ENCODE measurements around the gene PLCB2. TPM values are rescaled to one million over a fixed set of nuclear protein-coding genes. Genes with fewer than 3 reads are reported as not detected.

The PLCB2 gene
- polyA plus RNA-seq, 1 donor (not counting 4 experiments of a cell fraction or from before 2014, with no cell fraction given): 0.73 TPM

DNA sequence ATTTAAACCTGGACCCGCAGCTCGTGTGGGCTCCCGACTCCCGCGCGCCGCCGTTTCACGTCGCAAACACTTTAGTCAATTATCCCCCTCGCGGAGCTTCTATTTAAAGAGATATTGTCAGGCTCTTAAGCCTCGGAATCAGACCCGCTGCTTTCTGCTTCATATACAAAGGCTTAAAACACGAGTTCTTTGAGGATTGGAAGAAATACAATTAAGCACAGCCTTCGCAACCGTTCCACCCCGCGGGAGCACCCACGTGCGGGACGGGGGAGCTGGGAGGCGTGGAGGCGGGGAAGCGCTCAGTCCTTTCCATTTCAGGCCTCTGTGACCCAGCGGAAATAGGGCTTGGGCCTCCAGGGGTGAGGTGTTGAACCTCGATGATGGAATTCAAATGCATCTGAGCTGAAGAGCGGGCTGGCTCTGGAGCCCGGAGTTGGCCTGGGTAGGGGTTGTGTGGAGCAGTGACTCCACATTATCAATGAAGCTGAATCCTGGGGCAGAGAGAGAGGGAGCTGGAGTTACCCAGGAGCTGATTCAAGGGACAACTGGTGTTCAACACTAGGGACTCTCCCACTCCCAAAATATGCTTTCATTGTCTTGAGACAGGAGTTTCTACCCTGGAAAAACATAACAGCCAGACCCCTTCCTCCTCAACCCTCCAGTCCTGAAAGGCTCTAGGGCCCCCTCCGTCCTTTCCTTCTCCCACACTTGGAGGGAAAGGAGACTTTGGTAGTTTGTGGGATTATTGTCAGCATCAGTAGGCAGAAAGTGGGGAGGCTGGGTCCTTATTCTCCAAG, 27.3 kb downstream of the PLCB2 start:
- H3K4me3 ChIP-seq (ENCODE audit: control insufficient read depth in 2 of 3, extremely low read depth in 1 of 3, insufficient read depth in 2 of 3, low read depth in 1 of 3, low read length in 3 of 3): no peak overlapping the region
- H3K79me2 ChIP-seq (ENCODE audit: control insufficient read depth, insufficient read depth, low read length): no peaks in the 10 kb centered on the region
- dilution Hi-C loops (cut with MboI; ENCODE audit: extremely low pct_ligation_motif_present, low sequenced_read_pairs): no loop called here
- peaks cover 7% of the 10 kb centered on the region for H3K4me1 ChIP-seq (ENCODE audit: control insufficient read depth, extremely low read depth, insufficient read depth, low read length)
- H3K9me3 ChIP-seq (ENCODE audit: control insufficient read depth, low read depth, low read length): no peaks in the 10 kb centered on the region
- H4K20me1 ChIP-seq (ENCODE audit: control insufficient read depth, extremely low read depth, insufficient read depth, low read length): peaks cover 2% of the 10 kb centered on the region
- DNase-seq (ENCODE audit: low read depth, low spot score): no peak
- no peak overlapping the region for H3K4me2 ChIP-seq (ENCODE audit: control insufficient read depth, extremely low read depth, insufficient read depth, low read depth, low read length)
- H3K9ac ChIP-seq (ENCODE audit: control insufficient read depth, extremely low read depth, insufficient read depth, low read length): no peak overlapping the region
- H2AFZ ChIP-seq (ENCODE audit: control insufficient read depth, low read length): no peak overlapping the region
- TF ChIP-seq, protein P1, sequence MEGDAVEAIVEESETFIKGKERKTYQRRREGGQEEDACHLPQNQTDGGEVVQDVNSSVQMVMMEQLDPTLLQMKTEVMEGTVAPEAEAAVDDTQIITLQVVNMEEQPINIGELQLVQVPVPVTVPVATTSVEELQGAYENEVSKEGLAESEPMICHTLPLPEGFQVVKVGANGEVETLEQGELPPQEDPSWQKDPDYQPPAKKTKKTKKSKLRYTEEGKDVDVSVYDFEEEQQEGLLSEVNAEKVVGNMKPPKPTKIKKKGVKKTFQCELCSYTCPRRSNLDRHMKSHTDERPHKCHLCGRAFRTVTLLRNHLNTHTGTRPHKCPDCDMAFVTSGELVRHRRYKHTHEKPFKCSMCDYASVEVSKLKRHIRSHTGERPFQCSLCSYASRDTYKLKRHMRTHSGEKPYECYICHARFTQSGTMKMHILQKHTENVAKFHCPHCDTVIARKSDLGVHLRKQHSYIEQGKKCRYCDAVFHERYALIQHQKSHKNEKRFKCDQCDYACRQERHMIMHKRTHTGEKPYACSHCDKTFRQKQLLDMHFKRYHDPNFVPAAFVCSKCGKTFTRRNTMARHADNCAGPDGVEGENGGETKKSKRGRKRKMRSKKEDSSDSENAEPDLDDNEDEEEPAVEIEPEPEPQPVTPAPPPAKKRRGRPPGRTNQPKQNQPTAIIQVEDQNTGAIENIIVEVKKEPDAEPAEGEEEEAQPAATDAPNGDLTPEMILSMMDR (optimal IDR thresholded peaks at IDR 0.05 in 1 of 3, IDR thresholded peaks at IDR 0.05 in 1 of 3, conservative IDR thresholded peaks at IDR 0.05 in 1 of 3; ENCODE audit: extremely low read depth in 1 of 3, insufficient read depth in 2 of 3, low read length in 3 of 3): no peak
- no peak for TF ChIP-seq EZH2 (IDR thresholded peaks at IDR 0.05; ENCODE audit: low read length)
- no peak overlapping the region for H3K27ac ChIP-seq (ENCODE audit: control insufficient read depth, insufficient read depth, low read length)
- peaks cover 45% of the 10 kb centered on the region for H3K27me3 ChIP-seq (ENCODE audit: control insufficient read depth, extremely low read depth, insufficient read depth, low read length)
- no peaks in the 10 kb centered on the region for H3K9me1 ChIP-seq (ENCODE audit: control insufficient read depth, extremely low read depth, insufficient read depth, low read length)
- peaks cover 7 to 12% of the 10 kb centered on the region in 2 experiments for H3K36me3 ChIP-seq (ENCODE audit: control insufficient read depth in 2 of 2, extremely low read depth in 1 of 2, insufficient read depth in 2 of 2, low read length in 2 of 2)
- no peak for FAIRE-seq

DNA sequence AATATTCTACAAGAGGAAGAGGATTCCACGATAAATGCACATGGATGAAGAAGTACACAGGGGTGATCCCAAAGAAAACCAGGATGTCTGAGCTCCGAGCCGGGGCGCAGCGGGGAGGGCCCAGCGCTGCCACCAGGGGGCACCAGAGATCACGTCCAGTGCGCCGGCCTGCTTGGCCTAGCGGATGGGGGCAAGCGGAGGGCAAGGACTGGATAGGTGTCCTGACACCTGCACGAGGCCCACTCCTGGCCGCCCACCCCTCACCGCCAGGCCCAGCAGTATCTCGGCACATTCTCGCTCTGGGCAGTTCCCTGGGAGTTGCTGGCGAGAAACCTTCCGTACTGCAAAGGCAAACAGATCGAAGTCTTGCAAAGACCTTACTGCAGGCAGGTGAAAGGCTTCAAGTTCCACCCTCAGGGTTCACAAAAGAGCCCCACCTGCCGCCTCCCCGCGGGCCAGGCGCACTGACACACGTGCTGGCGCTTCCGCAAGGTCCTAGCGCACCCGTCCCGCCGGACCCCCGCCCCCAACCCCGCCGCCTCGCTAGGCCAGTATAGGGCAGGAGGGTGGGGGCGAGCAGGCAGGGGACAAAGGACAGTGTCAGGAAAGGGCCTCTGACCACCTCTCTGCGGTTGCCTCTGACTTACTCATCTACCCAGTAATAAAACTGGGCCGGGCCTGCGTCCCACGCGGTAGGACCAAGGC, 28.1 kb downstream of the PLCB2 start:
- no peak for FAIRE-seq
- H3K4me1 ChIP-seq (ENCODE audit: control insufficient read depth, extremely low read depth, insufficient read depth, low read length): peaks cover 4% of the 10 kb centered on the region
- TF ChIP-seq, protein P1 (optimal IDR thresholded peaks at IDR 0.05 in 1 of 3, IDR thresholded peaks at IDR 0.05 in 1 of 3, conservative IDR thresholded peaks at IDR 0.05 in 1 of 3; ENCODE audit: extremely low read depth in 1 of 3, insufficient read depth in 2 of 3, low read length in 3 of 3): peak; percentile 91 to 98 (median 98)
- TF ChIP-seq EZH2 (IDR thresholded peaks at IDR 0.05; ENCODE audit: low read length): no peak
- no peaks in the 10 kb centered on the region for H3K9me3 ChIP-seq (ENCODE audit: control insufficient read depth, low read depth, low read length)
- no peaks in the 10 kb centered on the region for H3K79me2 ChIP-seq (ENCODE audit: control insufficient read depth, insufficient read depth, low read length)
- no peak for DNase-seq (ENCODE audit: low read depth, low spot score)
- H3K4me2 ChIP-seq (ENCODE audit: control insufficient read depth, extremely low read depth, insufficient read depth, low read depth, low read length): no peak overlapping the region
- no peak overlapping the region for H3K27ac ChIP-seq (ENCODE audit: control insufficient read depth, insufficient read depth, low read length)
- no peak overlapping the region for H2AFZ ChIP-seq (ENCODE audit: control insufficient read depth, low read length)
- peaks cover 2% of the 10 kb centered on the region for H4K20me1 ChIP-seq (ENCODE audit: control insufficient read depth, extremely low read depth, insufficient read depth, low read length)
- peaks cover 7 to 14% of the 10 kb centered on the region in 2 experiments for H3K36me3 ChIP-seq (ENCODE audit: control insufficient read depth in 2 of 2, extremely low read depth in 1 of 2, insufficient read depth in 2 of 2, low read length in 2 of 2)
- H3K9me1 ChIP-seq (ENCODE audit: control insufficient read depth, extremely low read depth, insufficient read depth, low read length): no peaks in the 10 kb centered on the region
- peaks cover 45% of the 10 kb centered on the region for H3K27me3 ChIP-seq (ENCODE audit: control insufficient read depth, extremely low read depth, insufficient read depth, low read length)
- no peak overlapping the region for H3K9ac ChIP-seq (ENCODE audit: control insufficient read depth, extremely low read depth, insufficient read depth, low read length)
- dilution Hi-C loops (cut with MboI; ENCODE audit: extremely low pct_ligation_motif_present, low sequenced_read_pairs): no loop called here
- H3K4me3 ChIP-seq (ENCODE audit: control insufficient read depth in 2 of 3, extremely low read depth in 1 of 3, insufficient read depth in 2 of 3, low read depth in 1 of 3, low read length in 3 of 3): no peak overlapping the region

Measured in keratinocyte (primary cell).